GM10847 (cell line): Measurements from ENCODE around the gene CRYBB3.

Experiments
- POLR2A ChIP-seq: IDR thresholded peaks from 2 replicates; pipeline ENCODE4 v1.6.1; 2011; ENCODE audit not compliant: insufficient read length; ENCODE audit errors: extremely low read depth

The CRYBB3 gene

DNA sequence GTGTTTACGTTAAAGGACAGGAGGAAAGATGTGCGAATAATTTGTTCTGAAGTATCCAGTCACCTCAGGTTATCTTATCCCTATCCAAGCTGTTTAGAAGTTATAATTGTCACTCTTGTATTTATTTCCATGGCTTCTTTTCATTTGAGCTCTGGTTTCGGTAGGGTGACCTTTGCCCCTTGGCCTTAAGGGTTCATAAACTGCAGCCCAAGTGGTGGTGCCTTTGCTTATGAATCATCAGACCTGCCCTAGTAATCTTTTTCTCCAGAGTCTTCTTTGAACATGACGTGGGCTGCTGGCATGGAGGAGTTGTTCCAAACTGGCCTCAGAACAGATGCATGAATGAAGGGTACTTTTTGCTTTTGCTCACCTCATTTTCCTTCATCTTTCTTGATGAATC lies 6.5 kb upstream of the CRYBB3 start:
- TF ChIP-seq POLR2A: no peak

DNA sequence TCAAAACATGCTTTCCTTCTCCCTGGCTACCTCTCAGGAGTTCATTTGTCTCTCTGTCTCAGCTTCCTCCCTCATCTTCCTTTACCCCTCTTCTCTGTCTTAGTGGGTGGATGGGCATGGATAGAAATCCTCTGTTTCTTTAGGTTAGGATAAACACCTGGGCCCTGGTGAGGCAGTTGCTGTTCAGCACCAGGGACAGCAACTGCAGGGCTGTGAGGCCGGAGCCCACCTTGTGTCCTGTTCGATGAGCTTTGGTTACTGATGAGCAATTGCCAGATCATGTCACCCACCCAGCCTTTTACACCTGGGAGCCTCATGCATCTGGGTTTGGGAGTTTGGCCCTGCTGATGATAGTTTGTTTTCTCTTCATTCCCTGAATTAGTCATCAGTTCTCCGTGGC lies 6.1 kb upstream of the CRYBB3 start:
- TF ChIP-seq POLR2A: no peak

DNA sequence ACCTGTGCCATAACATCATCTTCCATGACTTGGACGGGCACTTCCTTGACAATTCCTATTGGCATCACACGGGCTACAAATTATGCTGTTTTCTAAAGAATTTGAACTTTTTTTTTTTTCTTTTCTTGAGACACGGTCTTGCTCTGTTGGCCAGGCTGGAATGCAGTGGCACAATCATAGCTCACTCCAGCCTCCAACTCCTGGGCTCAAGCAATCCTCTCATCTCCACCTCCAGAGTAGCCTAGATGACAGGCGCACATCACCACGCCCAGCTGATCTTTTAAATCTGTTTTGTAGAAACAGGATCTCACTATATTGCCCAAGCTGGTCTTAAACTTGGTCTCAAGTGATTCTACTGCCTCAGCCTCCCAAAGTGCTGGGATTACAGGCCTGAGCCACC lies 3.3 kb upstream of the CRYBB3 start:
- TF ChIP-seq POLR2A: no peak

DNA sequence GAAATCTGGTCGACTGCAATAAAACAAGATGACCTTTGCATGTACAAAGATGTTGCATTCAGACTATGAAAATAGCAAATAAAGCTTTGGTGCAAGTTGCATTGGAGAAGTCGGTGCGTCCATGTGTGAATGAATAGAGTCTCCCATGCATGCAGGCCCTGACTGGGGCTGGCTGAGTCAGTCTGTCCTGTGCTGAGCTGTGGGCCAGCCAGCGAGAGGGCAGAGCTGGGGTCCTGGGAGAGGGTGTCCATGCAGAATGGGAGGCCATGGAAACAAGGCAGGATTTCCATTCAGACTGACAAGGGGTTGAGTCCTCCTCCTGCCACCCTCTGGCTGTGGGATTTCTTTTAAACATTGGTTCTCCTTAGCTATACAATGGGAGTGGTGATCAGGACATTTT lies 2.3 kb upstream of the CRYBB3 start:
- TF ChIP-seq POLR2A: no peak

DNA sequence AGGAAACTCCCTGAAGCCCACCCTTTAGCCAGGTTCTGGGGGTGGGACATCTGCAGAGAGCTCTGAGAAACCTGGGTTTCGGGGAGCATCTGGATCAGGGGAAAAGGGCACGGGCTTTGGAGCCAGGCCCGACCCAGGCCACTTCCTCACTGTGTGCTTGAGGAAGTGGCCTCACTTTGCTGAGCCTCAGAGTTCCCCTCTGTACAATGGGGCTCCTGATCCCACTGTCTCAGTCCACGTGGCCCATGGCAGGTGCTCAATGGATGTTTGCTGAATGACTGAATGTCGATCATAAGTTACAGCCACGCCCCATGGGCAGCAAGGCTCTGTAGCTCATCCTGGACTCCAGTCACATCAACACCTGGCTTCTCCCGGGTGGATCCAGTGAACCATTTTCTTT lies 1.3 kb downstream of the CRYBB3 start:
- no peak for TF ChIP-seq POLR2A

DNA sequence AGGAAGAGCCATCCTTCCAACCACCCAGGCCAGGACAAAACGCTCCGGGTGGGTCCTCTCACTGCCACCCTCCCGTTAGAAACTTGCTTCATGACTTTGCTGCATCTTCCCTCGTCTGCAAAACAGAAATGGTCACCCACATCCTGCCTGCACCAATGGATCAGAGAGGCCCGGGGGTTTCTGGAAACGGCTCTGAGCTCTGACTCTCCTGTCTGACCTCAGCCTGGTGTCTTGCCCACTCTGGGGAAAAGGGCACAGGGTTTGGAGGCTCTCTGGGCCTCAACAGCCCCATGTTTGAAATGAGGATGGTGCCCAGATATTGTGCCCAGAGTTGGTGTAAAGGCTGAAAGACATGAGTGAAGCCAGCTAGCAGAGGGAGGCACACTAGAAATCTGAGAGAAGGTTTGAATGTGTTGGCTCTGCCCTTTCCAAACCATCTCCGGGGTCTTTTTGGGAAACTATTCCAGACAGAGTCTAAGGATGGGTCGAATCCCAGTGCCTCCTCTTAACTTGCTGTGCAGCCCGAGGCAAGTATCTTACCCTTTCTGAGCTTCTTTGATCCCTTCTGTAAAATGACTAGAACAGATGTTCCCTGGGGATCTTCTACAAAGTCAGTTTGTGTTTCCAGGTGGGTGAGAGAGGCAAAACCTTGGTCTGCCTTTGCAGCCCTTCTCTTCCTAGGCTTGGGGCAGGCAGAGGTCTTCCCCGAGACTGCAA lies 2.1 kb downstream of the CRYBB3 start:
- TF ChIP-seq POLR2A: no peak

DNA sequence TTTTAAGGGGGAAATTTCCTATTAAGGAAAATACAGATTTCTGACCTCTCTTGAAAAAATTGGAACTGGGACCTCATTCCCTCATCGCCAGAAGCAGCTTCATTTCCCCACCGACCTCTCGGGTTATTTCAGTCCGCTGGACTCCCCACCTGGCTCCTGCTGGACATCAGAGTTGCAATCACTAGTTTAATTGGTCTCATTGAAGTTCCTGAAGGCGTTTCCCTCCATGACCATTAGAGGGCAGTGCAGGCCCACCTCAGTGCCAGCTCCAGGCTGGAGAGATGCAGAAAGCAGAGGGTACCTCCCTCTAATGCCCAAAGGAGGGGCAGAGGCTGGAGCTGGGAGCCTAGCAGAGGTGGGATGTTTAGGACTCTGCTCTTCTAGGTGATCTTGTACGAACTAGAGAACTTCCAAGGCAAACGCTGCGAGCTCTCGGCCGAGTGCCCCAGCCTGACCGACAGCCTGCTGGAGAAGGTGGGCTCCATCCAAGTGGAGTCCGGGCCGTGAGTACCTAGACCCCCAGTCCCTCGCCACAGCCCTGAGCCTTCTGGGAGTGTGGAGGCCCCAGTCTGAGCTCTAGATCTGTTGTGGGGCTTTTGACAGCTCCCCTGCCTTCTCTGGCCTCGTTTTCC lies 2.7 kb downstream of the CRYBB3 start:
- TF ChIP-seq POLR2A: no peak

DNA sequence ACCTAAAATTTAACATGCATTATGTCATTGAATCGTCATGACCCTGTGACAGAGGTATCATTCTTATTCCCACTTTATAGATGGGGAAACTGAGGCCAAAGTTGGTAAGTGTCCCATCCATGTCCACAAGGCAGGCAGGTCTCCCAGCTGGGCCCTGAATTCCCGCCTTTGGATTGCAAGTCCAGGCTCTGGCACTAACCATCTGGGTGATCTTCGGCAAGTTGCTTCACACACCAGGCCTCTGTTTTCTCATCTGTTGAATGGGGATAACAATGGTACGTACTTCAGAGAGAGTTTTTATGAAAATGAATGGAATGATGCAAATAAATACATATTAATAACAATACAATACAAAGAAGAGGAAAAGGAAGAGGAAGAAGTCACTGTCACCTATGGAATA lies 3.4 kb downstream of the CRYBB3 start:
- no peak for TF ChIP-seq POLR2A

DNA sequence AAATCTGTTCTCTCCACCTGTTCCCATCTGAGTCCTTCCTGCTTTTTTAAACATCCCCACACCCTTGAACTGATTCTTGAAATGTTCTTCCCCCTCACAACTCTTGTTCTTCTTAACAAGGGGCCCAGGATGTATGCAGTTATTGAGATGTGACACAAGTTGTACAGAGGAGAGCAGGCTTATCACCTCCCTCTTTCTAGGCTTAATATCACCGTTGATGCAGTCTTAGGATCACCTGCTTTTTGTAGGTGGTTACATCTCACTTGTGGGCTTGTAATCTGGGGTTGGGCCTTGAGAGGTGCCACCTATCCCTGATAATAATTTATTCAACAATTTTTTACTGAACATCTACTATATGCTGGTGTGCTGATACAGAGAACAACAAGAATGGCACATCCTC lies 6.2 kb downstream of the CRYBB3 start:
- no peak for TF ChIP-seq POLR2A

DNA sequence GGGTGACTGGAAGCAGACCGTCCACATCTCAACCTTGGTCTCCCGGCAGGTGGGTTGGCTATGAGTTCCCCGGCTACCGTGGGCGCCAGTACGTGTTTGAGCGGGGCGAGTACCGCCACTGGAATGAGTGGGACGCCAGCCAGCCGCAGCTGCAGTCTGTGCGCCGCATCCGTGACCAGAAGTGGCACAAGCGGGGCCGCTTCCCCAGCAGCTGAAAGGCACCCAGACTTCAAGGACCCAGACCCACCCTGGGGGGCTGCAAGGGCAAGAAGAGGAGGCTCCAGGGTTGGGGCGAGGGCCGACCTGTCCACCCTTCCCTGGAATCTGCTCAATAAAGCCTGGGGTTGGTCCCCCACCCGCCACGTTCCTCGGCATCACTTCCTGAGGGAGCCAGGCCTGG lies 7.3 kb downstream of the CRYBB3 start:
- no peak for TF ChIP-seq POLR2A

DNA sequence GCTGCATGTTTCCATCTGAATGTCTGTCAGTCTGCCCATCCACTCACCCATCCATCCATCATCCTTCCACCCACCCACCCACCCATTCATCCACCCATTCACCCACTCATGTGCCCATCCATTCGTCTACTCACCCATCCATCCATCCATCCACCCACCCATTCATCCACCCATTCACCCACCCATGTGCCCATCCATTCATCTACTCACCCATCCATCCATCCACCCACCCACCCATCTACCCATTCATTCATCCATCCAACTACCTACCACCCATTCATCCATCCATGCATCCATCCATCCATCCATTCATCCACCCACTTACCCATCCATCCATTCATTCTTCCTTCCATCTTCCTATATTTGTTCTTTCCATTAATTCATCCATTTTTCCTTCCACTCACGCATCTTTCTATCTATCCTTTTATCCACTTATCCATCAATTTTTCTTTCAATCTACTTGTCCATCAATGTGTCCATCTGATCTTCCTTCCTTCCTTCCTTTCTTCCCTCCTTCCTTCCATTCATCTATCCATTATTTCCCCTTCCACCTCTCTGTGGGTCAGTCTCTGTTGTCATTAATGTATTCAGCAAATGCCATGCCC lies 8.0 kb downstream of the CRYBB3 start:
- no peak for TF ChIP-seq POLR2A

DNA sequence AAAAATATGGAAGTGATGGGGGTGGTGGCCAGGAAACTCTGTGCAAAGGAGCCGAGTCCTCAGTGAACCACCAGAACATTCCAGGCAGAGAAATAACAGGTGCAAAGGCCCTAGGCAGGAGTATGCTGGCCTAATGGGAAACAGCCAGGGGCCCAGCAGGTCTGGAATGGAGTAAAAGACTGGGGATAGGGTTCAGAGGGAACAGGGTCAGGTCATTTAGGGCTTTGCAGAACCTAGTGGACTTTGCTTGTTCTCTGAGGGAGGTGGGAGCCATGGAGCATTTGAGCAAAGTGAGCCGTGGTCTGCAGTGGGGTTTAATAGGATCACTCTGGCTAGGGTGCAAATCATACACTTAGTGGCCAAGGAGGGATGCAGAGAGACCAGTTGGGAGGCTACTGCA lies 8.7 kb downstream of the CRYBB3 start:
- TF ChIP-seq POLR2A: no peak

DNA sequence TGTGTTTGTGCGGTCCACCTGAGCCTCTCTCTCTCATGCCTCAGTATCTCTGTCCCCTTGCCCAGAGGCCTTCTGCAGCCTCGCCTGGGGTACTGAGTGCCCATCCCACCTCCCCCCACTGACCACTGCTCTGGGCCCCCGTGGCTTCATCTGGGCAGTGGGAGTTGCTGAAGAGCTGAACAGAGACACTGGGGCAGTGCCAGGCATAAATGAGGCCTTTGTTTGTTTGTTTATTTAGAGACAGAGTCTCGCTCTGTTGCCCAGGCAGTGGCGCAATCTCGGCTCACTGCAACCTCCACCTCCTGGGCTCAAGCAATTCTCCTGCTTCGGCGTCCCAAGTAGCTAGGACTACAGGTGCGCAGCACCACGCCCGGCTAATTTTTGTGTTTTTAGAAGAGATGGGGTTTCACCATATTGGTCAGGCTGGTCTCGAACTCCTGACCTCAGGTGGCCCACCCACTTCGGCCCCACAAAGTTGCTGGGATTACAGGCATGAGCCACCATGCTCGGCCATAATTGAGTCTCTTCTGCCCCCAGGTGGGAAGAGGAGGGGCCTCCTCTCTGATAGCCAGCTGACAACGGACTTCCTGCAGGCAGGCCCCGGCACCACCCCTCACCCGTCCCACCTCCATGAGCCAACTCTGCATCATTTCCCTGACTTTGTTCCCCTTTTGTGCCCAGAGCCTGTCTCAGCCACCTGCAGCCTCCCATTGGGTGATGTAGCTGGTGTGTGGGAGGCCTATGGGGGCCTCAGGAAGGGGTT lies 9.3 kb downstream of the CRYBB3 start:
- no peak for TF ChIP-seq POLR2A

DNA sequence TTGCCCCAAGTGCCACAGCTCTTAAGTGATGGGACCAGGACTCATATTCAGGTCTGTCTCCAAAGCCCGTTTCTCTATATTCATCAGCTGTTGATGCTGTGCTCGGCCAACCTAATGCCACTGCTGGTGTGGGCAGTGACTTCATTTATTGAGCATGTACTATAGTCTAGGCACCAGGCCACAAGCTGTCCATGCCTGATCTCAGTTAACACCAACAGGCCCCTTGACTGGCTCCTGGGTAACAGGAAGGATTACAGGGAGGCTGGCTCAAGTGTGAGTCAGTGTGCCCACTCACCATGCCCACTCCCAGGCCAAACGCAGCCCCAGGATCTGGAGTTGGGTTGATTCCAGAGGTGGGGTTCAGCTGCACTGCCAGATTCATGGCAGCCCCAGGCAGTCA lies 11.1 kb downstream of the CRYBB3 start:
- TF ChIP-seq POLR2A: no peak

DNA sequence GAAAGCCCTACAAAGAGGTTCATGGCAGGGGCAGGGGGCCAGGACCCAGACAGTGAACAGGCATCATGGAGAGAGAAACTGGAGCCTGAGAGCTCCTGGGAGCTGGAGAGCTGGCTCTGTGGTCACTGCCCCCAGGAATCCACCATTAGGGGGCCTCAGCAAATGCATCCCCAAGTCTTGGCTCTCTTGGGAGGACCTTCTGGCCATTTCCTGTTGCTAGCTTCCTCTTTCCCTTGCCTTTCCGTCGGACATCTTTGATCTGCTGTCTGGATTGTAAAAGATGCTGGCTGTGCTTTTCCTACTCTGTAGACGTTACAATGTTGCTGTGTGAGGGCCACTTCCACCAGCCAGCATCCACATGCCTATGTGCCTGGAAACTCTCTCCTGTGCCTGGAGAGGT lies 12.7 kb downstream of the CRYBB3 start:
- no peak for TF ChIP-seq POLR2A

DNA sequence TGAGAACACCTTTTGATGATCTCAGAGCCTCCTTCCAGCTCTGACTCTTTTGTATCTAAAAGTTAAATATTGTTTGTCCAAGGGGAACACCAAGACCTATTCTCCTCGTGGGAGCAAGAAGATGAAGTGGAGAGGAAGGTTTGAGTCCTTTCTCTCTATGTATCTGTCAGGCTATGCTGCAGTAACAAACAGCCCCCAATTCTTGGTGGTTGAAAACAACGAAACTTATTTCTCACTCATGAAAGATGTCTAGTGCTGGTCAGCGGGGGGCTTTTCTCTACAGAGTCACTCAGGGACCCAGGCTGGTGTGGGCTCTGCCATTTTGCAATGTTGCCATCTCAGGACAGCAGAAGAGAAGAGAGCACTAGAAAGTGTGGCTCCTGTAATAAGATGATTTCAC lies 13.6 kb downstream of the CRYBB3 start:
- no peak for TF ChIP-seq POLR2A
